ENCODE results near the gene INTS11.

INTS11 gene

GRCh38 chr1:1307923-1308755, 16.3 kb downstream of the INTS11 start, which contains the start of the genes ACAP3 and PUSL1:
Gene ACAP3 (minus strand): TSS chr1:1307930. CDS start chr1:1307815, 115 bp downstream.
Gene PUSL1 (plus strand): TSS chr1:1308597. CDS start chr1:1308644, 47 bp downstream.
- DNase-seq (ENCODE audit: extremely low spot score): peak; percentile 96
- TF ChIP-seq FOXA1 (IDR thresholded peaks at IDR 0.05): no peak
- TF ChIP-seq ARNT (IDR thresholded peaks at IDR 0.05): 0 out of 2 replicates have a peak, but pooled peaks have one; percentile 32
- peak; percentile 67 for TF ChIP-seq L3MBTL2 (conservative IDR thresholded peaks at IDR 0.05)
- 0 out of 2 replicates have a peak, but pooled peaks have one; percentile 42 for TF ChIP-seq LEF1 (IDR thresholded peaks at IDR 0.05; ENCODE audit: borderline replicate concordance)
- TF ChIP-seq ELF4 (IDR thresholded peaks at IDR 0.05): peak; percentile 29; the same call in 1 of the 2 replicates
- no peak for TF ChIP-seq BHLHE40 (IDR thresholded peaks at IDR 0.05; ENCODE audit: borderline replicate concordance)
- 0 out of 2 replicates have a peak, but pooled peaks have one; percentile 33 for TF ChIP-seq CTBP1 (IDR thresholded peaks at IDR 0.05; ENCODE audit: borderline replicate concordance)
- peak; percentile 18; the same call in 1 of the 2 replicates for TF ChIP-seq FOXM1 (IDR thresholded peaks at IDR 0.05; ENCODE audit: borderline replicate concordance)
- POLR2A ChIA-PET: no interaction called here
- CTCF ChIA-PET: no interaction called here

DNA sequence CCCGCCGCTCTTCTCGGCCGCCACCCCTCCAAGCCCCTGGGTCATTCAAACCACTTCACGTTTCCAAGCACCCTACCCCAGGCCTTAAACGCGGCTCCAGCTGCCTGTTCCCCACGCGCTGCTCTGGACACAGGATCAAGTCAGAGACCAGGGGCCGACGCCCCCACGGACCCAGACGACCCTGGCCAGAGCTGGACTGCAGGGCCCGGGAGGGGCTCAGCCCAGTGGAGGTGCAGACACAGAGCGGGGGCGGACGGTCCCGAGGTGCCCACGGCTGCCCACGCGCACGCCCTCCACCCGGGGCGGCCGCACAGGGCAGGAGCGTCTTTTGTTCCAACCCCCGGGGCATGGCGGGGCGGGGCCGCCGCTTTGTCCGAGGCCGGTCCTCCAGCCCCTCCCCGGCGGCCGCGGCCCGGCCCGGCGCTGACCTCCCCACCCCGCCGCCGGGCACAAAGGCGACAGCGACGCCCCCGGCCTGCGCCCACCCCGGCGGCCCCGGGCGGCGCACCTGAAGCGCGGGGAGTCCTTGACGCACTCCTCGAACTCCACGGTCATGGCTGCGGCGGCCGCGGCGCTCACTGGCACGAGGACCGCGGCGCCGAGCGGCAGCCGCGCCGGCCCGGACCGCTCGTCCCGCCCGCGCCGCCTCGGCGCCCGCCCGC, 17.1 kb downstream of the INTS11 start:
- TF ChIP-seq NFRKB (IDR thresholded peaks at IDR 0.05) (no peak), TARDBP (IDR thresholded peaks at IDR 0.05) (no peak), L3MBTL2 (conservative IDR thresholded peaks at IDR 0.05) (no peak), SP1 (IDR thresholded peaks at IDR 0.05) (no peak), FOXM1 (IDR thresholded peaks at IDR 0.05; ENCODE audit: borderline replicate concordance) (no peak), ARNT (IDR thresholded peaks at IDR 0.05) (no peak), FOXA1 (IDR thresholded peaks at IDR 0.05) (no peak), FOXK2 (IDR thresholded peaks at IDR 0.05) (no peak), ELF4 (IDR thresholded peaks at IDR 0.05) (no peak), CTBP1 (IDR thresholded peaks at IDR 0.05; ENCODE audit: borderline replicate concordance) (no peak), ZNF384 (IDR thresholded peaks at IDR 0.05) (no peak), BHLHE40 (IDR thresholded peaks at IDR 0.05; ENCODE audit: borderline replicate concordance) (no peak), PKNOX1 (IDR thresholded peaks at IDR 0.05) (no peak), SUZ12 (IDR thresholded peaks at IDR 0.05) (no peak)
- ChIA-PET POLR2A (interaction anchor here (0.9 kb wide), 1 partner anchor 18 kb away, joined by 3 read pairs; no protein-coding TSS in a partner anchor), CTCF (no interaction called here)
- DNase-seq (ENCODE audit: extremely low spot score): no peak

DNA sequence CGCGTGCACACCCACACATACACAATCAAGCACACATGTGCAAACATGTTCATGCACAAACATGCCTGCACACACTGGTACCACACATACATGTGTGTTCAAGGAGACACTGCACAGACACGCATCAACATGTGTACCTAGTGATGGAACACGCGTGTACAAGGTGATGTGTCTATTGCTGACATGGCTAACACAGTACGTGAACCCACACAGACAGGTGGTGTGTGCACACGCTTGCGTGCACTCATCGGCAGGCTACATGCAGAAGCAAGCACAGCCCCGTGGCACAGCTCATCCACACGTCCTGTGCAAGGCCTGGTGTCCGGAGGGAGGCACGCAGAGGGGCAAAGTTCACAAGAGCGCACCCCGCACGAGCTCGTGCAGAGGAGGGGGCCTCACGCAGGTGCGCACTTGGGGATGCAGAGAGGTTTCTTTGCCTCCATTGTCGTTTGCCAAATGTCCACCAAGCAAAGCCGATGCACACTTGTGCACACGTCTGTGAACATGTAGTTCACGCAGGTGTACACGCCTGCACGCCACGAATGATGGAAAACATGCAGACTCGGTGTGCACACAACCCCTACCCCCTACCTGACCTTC, 17.7 kb downstream of the INTS11 start:
- TF ChIP-seq ZNF384 (IDR thresholded peaks at IDR 0.05) (no peak), FOXA1 (IDR thresholded peaks at IDR 0.05) (no peak), SP1 (IDR thresholded peaks at IDR 0.05) (no peak), CTBP1 (IDR thresholded peaks at IDR 0.05; ENCODE audit: borderline replicate concordance) (no peak), LEF1 (IDR thresholded peaks at IDR 0.05; ENCODE audit: borderline replicate concordance) (no peak), NFRKB (IDR thresholded peaks at IDR 0.05) (no peak), FOXK2 (IDR thresholded peaks at IDR 0.05) (no peak), ARNT (IDR thresholded peaks at IDR 0.05) (no peak), TARDBP (IDR thresholded peaks at IDR 0.05) (no peak), BHLHE40 (IDR thresholded peaks at IDR 0.05; ENCODE audit: borderline replicate concordance) (no peak)
- CTCF ChIA-PET: no interaction called here
- POLR2A ChIA-PET: interaction anchor here (0.9 kb wide), 1 partner anchor 19 kb away, joined by 3 read pairs; no protein-coding TSS in a partner anchor
- no peak for DNase-seq (ENCODE audit: extremely low spot score)

DNA sequence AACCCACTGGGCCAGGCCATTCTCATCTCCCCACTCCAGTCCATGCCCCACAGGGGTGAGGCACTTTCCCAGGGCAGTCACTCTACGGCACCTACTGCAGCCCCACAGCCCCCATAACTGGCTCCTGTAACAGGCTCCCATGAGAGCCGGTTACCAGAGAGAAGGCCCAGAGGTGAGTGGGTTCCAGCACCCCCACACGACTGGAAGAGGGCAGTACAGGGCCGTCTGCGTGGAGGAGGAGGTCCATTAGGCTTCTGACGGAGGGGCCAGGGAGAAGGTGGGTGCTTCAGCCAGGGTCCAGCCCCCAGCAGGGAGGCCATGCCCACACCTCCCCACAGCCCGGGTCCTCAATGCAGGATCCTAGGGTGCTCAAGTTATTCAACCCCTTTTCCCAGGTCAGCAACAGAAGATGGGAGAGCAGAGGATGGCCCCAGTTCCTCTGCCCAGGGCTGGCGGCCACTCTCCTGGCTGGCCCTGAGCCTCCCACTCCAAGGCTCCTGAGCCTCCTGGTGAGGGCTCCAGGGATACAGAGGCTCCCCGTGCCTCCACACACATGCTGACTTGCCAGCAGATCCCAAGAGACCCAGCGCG, 18.3 kb downstream of the INTS11 start:
- TF ChIP-seq NFRKB (IDR thresholded peaks at IDR 0.05) (no peak), L3MBTL2 (conservative IDR thresholded peaks at IDR 0.05) (no peak), CTBP1 (IDR thresholded peaks at IDR 0.05; ENCODE audit: borderline replicate concordance) (no peak), FOXA1 (IDR thresholded peaks at IDR 0.05) (no peak), ZNF384 (IDR thresholded peaks at IDR 0.05) (no peak), ELF4 (IDR thresholded peaks at IDR 0.05) (no peak), TARDBP (IDR thresholded peaks at IDR 0.05) (no peak), SP1 (IDR thresholded peaks at IDR 0.05) (no peak), BHLHE40 (IDR thresholded peaks at IDR 0.05; ENCODE audit: borderline replicate concordance) (no peak), HDGF (IDR thresholded peaks at IDR 0.05; ENCODE audit: borderline replicate concordance) (no peak), PKNOX1 (IDR thresholded peaks at IDR 0.05) (no peak), FOXK2 (IDR thresholded peaks at IDR 0.05) (no peak), FOXM1 (IDR thresholded peaks at IDR 0.05; ENCODE audit: borderline replicate concordance) (no peak), ARNT (IDR thresholded peaks at IDR 0.05) (no peak)
- no peak for DNase-seq (ENCODE audit: extremely low spot score)
- ChIA-PET POLR2A (interaction anchor here (1.3 to 2.3 kb wide), 2 partner anchors 9 to 102 kb away, joined by 3 to 8 read pairs; no protein-coding TSS in a partner anchor), CTCF (no interaction called here)

DNA sequence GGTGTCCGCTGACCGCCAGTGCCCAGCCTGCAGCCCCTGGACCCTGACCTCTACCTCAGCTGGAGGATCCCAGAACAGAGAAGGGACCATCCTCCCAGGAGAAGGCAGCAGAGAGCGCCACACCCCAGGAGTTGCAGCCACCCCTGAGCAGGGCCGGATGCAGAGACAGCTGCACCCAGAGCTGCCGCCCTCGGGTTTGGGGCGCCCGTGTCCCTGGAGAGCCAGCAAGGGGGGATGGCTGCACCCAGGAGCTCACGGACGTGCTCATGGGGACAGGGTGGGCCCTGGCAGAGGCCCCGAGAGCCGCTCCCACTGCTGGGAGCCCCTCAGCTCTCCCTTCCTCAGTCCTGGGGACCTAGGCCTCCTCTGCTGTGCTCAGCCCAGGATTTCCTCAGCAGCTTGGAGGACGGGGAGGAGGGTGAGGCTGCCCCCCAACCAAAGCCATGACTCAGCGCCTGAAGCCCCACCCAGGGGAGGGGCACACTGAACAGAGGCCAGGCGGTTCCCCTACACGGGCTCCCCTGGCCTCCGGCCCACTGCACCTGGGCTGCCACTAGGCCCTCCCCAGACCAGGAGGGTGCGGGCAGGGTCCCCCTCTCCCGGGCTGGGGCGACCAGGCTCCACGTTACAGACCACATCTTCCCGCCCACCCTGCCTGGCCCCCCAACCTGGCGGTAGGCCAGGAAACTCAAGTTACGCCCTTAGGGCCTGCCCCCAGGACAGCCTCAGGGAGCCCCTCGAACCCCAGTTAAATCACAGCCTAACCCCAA, 19.0 kb downstream of the INTS11 start:
- no peak for DNase-seq (ENCODE audit: extremely low spot score)
- POLR2A ChIA-PET: interaction anchor here (0.7 to 2.3 kb wide), 5 partner anchors 10 to 102 kb away, joined by 3 to 8 read pairs (median 5); partner anchors contain the start of genes AURKAIP1, CCNL2 and UBE2J2
- TF ChIP-seq CTBP1 (IDR thresholded peaks at IDR 0.05; ENCODE audit: borderline replicate concordance): no peak
- no peak for TF ChIP-seq FOXK2 (IDR thresholded peaks at IDR 0.05)
- no peak for TF ChIP-seq L3MBTL2 (conservative IDR thresholded peaks at IDR 0.05)
- TF ChIP-seq HDGF (IDR thresholded peaks at IDR 0.05; ENCODE audit: borderline replicate concordance): no peak
- no peak for TF ChIP-seq LEF1 (IDR thresholded peaks at IDR 0.05; ENCODE audit: borderline replicate concordance)
- no peak for TF ChIP-seq TARDBP (IDR thresholded peaks at IDR 0.05)
- no peak for TF ChIP-seq ARNT (IDR thresholded peaks at IDR 0.05)
- TF ChIP-seq BHLHE40 (IDR thresholded peaks at IDR 0.05; ENCODE audit: borderline replicate concordance): no peak
- CTCF ChIA-PET: no interaction called here

Measured in HEK293T (cell line).